Renal cortical epithelial cell (primary cell): ENCODE measurements around the gene SUPT20H. TPM values are rescaled to one million over a fixed set of nuclear protein-coding genes. Genes with fewer than 3 reads are reported as not detected.

Source experiments
- DNase-seq: peaks from one replicate; pipeline ENCODE4 v3.0.0-alpha.2; 2011; ENCODE audit warnings: low read depth
- total RNA-seq: library from RNA; depleted of rRNA; stranded (reverse); fragments of >200 nt; gene quantifications from 2 replicates; pipeline ENCODE4 v1.2.3, GENCODE V29; 2014

Gene SUPT20H
- total RNA-seq, 1 donor from 2014 or later: 61.5 TPM

DNA sequence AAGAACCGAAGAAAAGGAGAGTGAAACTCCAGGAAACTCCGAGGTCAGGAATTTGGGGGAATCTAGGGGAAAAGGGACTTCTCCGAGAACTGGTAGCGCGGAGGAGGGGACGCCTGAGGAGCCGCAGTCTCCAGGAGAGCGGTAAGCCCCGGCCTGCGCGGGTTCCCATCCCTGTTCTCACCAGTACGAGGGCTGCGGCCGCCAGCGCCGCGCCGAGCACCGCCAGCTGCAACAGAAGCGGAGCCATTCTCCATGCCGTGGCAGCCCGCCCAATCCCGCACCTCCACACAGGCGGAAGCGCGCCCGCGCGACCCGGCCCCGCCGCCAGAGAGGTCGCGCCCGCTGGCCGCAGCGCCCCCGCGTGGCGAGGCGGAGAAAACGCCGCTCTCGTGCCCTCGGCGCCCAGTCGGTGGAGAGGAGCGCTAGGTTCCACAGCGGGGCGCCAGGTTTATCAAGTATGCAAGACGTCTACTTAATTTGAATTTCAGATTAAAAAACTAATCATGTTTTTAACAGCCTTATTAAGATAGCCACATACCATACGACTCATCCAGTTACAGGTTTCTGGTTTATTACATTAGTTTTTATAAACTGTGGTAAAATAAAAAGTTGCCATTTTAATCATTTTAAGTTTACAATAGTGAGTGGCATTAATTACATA is 60.3 kb downstream of the SUPT20H start, which contains the start of gene ALG5:
Gene ALG5, minus strand, starts transcription at position 287 of the 661 bp plus-strand sequence. Its CDS starts 40 bp downstream, at position 247.
- DNase-seq: peak; percentile 62

DNA sequence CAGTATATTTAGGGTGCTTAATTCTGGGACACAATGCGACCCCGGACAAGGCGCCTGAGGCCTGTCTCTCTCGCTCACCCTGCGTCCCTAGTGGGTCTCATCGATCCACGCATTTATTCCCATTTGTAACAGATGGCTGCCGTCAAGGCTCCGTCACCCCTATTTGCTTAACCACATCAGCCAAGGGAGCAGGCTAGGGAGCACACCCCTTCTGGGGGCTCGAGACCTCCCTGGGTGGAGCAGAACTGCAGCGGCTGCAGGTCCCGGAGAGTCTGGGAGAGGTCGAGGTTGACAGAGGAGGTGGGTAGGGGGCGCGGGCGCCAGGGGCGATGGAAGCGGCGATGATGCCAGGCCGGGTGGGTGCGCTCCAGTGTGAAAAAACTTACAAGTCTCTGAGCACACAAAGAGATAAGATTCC is 60.9 kb downstream of the SUPT20H start:
- DNase-seq: no peak

DNA sequence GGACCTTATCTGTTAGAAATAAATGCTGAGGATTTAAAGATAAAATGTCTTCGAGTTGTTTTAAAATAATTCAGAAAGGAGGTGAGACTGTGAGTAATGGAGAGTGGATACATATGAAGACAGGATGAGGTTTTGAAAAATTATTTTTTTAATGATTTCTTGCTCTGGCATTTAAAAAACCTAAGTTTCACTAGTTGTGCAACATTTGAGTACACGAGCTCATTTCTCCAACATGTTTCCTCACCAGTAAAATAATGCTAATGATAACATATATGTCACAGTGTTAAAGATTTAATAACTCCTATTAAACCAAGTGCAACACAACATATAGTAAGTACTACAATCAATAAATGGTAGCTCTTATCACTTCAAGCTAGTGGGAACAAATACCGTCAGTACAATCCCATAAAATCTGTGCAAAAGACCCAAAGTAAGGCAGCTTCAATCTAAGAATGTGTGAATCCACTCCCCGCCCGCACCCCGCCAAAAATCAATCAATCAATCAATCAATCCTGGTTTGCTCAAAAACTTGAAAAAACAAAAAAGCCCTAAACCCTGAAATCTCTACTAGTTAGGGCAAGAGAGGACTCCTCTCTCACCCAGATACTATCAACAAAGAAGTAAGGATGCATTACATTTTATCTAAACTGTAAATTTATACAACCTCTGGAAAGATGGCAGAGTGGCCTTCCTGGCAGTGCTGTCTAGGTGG is 61.6 kb downstream of the SUPT20H start:
- DNase-seq: no peak

DNA sequence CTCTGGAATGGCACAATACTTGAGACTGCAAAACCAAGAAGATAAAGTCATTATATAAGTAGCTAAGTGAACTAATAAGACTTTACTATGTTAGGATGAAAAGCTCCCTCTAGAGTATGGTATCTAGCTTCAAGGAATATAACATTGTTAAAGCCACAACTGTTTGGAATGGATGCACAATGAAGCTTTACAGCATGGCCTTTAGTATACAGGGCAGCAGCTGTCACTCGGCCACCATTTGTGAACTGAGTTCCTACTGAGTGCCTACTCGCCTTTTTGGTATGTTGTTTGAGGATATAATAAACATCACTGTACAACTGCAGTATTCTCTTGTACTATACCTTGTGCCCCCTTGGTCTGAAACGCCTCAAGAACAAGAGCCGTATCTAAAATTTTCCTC is 67.1 kb downstream of the SUPT20H start:
- no peak for DNase-seq

DNA sequence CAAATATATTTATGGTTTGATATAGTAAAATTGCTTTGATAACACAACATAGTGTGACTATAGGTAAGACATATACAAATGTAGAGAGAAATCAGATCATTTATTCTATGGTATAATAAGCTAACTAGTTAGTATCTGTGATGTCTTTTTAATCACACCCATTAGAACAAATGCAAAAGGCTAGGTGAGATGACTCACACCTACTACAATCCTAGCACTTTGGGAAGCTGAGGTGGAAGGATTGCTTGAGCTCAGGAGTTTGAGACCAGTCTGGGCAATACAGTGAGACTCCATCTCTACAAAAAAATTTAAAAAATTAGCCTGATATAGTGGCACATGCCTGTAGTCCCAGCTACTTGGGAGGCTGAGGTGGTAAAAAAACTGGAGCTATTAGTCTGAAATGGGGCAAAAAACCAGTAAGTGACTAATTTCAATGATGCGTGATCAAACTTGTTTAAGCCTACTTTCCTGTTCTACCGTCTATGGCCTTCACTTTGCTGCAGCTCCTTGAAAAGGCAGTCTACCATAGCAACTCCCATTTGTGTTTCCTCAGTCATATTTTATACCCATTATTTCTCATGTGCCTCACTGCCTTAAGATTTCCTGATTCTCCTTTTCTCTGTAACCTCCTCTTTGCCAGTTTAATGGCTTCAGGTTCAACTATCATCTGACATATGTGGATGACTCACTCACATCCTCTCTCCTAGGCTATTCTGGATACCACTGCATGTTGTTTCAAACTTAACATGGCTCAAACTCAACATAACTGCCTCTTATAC is 72.8 kb downstream of the SUPT20H start:
- peak; percentile 16 for DNase-seq

DNA sequence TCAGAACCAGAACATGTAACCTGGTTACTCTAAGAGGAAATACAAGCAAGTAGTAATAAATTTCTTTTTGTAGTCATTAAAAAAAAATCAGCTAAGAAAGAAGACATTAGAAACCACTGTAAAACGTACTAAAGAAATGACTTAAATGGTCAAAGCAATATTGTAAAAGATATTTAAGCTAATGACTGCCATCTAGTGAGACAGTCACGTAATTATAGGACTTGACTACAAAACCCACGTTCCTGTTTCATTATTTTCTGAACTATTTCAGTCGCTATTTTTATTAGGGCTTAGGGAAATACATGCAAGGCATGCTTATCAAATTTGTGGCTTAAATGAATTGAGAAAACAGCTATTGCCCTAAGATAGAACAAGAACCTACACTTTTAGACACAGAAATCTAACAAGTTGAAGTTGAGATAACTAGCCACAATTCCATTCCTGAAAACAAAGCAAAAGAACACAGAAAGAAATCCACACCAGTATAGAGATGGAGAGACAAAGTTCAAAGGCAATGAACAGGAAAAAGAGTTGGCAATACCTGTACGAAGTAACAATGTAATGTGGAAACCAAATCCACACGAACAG is 78.2 kb downstream of the SUPT20H start:
- peak; percentile 81 for DNase-seq

DNA sequence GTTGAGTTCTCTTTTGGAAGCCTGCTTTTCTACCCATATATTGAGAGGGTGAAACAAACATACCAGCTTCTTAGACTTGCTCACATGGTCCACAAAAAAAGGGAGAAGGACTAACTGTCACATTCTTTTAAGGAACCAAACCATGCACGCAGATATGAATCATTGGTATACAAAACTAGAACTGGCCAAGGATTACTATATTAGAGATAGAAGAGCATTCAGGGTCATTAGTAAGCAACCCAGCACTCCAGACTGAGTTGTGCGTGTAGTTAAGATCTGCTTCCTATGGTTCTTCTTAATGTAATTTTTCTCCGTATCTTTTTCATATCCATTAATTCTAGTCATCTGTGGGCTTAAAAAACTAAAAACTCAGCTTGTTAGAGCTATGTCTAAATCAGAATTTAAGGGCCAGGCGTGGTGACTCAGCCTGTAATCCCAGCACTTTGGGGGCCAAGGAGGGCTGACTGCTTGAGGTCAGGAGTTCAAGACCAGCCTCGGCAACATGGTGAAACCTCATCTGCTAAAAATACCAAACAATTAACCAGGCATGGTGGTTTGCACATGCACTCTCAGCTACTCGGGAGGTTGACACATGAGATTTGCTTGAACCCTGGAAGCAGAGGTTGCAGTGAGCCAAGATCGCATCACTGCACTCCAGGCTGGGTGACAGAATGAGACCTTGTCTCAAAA is 80.0 kb downstream of the SUPT20H start:
- DNase-seq: peak; percentile 40

DNA sequence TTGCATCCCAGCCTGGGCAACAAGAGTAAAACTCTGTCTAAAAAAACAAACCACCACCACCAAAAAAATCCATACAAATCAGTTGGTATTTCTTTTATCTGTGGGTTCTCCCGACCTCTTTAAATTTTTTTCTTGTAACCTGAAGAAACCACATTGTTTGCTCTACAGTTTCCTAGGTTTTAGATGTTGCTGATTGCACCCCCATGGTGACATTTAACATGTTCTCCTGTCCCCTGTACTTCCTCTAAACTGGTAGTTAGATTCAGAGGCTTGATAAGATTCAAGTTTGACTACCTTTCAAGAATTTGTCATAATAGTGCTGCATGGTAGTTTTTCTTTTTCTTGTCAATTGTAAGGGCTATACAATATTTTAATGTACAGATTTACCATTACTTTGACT is 84.3 kb downstream of the SUPT20H start:
- no peak for DNase-seq

DNA sequence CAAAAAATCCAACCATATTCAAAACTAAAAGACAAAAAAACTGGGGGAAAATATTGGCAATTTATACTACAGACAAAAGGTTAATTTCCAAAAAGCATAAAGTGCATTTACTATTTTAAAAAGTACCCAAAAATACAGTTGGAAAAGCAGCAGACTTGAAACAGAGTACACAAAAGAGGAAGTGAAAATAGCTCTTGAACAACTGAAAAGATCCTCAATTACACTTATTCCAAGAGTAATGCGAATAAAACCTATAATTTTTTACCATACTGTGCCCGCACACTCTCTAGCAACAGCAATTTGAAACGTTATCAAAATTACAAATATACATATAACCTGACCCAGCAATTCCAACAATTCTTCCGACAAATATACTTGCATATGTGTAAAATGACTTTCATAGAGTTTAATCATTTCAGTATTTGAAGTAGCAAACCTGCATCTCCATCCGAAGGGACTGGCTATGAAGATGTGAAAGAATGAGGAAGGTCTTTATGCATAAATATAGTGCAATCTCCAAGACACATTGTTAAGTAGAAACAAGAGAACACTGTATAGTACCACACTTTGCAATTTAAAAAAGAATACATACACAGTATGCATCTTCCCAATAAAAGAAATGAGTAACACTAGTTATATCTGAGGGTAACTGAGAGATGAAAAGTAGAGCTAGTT is 85.7 kb downstream of the SUPT20H start:
- DNase-seq: no peak

DNA sequence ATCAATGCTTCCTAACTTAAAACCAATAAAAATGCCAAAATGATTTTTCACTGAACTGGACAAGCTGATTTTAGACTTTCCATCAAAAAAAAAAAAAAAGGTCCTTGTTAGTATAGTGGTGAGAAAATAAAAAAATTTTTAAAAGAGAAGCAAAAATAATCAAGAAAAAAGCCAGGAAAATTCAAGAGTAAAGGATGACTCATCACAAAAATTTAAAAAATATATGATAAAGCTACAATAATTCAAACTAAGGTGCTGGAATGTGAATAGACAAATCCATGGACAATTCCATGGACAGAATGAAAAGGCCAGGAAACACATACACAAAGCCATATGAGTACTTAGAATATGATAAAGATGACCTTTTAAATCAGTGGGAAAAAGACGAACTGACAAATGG is 86.5 kb downstream of the SUPT20H start:
- no peak for DNase-seq

DNA sequence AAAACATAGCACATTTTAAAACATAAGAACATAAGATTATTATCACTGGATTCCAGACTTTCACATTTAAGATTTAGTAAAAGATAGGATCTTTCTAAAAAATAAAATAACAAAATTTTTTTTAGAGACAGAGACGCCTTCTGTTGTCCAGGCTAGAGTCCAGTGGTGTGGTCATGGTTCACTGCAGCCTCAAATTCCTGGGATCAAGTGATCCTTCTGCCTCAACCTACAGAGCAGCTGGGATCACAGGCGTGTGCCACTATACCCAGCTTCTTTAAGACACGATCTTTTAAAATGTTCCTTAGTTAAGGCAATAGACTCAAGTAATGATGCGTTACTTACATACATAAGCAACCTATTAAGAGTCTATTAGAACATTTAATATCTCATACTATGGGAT is 93.1 kb downstream of the SUPT20H start:
- peak; percentile 52 for DNase-seq

DNA sequence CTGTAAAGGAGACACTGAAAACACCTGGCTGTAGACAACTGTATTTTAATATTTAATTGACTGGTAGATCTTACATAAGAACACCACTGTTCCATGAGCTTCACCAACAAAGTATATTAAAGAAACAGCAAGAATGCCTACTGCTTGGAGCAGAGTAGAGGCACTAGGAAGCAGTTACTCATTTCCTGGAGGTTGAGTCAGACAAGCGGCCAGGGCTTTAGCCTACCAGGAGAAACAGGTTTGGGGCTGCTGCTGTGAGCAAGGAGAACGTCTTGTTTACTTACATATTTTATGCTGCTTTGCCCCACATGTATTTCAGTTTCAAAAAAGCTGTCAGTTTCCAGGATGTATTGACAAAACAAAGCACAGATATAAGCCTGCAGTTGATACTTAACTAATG is 93.7 kb downstream of the SUPT20H start:
- peak; percentile 89 for DNase-seq

DNA sequence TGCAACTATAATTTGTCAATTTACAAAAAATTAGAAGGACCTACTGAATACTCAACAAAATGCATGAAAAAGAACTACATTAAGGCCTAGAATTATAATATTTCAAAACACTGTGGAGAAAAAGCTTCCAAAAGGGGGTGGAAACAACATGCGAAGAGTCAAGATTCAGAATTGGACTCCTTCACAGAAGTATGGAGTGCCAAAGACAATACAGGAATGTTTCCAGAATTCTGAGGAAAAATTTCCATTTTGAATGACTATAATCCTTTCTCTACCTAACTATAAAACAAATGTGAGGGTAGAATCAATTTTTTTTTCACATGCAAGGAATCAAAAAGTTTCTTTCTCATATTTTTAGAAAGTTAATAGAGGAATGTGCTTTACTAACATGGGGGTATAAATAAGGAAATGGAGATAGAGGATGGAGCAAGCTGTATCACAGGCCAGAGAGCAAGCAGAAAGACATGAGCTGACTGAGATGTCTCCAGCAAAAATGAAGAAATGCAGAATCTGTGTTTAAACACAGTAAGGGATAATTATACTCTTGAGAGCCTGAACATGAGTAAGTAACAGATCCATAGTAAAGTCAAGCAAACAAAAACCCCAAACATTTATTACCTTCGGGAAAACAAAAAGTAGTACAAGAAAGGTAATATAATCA is 99.9 kb downstream of the SUPT20H start:
- no peak for DNase-seq

Other genes starting within 250 kb of the SUPT20H start
- gene RFXAP, start 240.5 kb downstream of the SUPT20H start, total RNA-seq: 2.3 TPM in 1 of 2 replicates, not detected in the other
- gene SMAD9, start 139.4 kb downstream of the SUPT20H start, total RNA-seq: 0.52 and 9.3 TPM in 2 replicates
- gene ALG5, start 60.3 kb downstream of the SUPT20H start, total RNA-seq: 37.5 and 49.7 TPM in 2 replicates
- gene EXOSC8, start 58.9 kb downstream of the SUPT20H start, total RNA-seq: 15.4 and 26.7 TPM in 2 replicates
- gene CSNK1A1L, start 46.0 kb upstream of the SUPT20H start, total RNA-seq: not detected in 2 replicates